Karpas-422 (cell line): ENCODE measurements around the gene B3GALNT2. TPM values are rescaled to one million over a fixed set of nuclear protein-coding genes. Genes with fewer than 3 reads are reported as not detected.

Experiments
- DNase-seq: peaks from one replicate; pipeline ENCODE4 v3.0.0-alpha.2; 2015
- H2AFZ ChIP-seq: fragments of 200-600 bp; sonication (generic); 2 replicates; pipeline ENCODE4 v1.6.1; 2014; ENCODE audit warnings: antibody characterized with exemption, low read length, mixed read lengths
- H3K27ac ChIP-seq: fragments of 200-600 bp; sonication (generic); 2 replicates; pipeline ENCODE4 v1.5.1; 2014; ENCODE audit warnings: mild to moderate bottlenecking, low read length, moderate library complexity
- H3K27me3 ChIP-seq: fragments of 200-600 bp; sonication (generic); 2 replicates; pipeline ENCODE4 v1.6.1; 2014; ENCODE audit warnings: low read length, mixed read lengths
- H3K36me3 ChIP-seq: fragments of 200-600 bp; sonication (generic); 2 replicates; pipeline ENCODE4 v1.6.1; 2014; ENCODE audit warnings: low read length, mixed read lengths; ENCODE audit not compliant: insufficient read depth
- H3K4me1 ChIP-seq: fragments of 200-600 bp; sonication (generic); 2 replicates; pipeline ENCODE4 v1.6.1; 2014; ENCODE audit warnings: mild to moderate bottlenecking, low read length, mixed read lengths
- H3K4me2 ChIP-seq: fragments of 200-600 bp; sonication (generic); 2 replicates; pipeline ENCODE4 v1.6.1; 2014; ENCODE audit warnings: low read length, low read depth, mild to moderate bottlenecking; ENCODE audit not compliant: poor library complexity, severe bottlenecking
- H3K4me3 ChIP-seq: fragments of 200-600 bp; sonication (generic); 2 replicates; pipeline ENCODE4 v1.5.1; 2014; ENCODE audit warnings: mild to moderate bottlenecking, antibody characterized with exemption, low read length, mixed read lengths
- H3K79me2 ChIP-seq: fragments of 200-600 bp; sonication (generic); 2 replicates; pipeline ENCODE4 v1.6.1; 2014; ENCODE audit warnings: mild to moderate bottlenecking, low read length, mixed read lengths
- H3K9ac ChIP-seq: fragments of 200-600 bp; sonication (generic); 2 replicates; pipeline ENCODE4 v1.6.0; 2014; ENCODE audit warnings: low read length
- H3K9me2 ChIP-seq: fragments of 200-600 bp; sonication (generic), shearing (Covaris generic); replicated peaks from 2 replicates; pipeline ENCODE4 v1.6.0; 2014; ENCODE audit warnings: mild to moderate bottlenecking, low read length, moderate library complexity; ENCODE audit not compliant: insufficient read depth
- H3K9me3 ChIP-seq: fragments of 300-700, 200-600 bp; sonication (generic); 2 replicates; pipeline ENCODE4 v1.6.1; 2014; ENCODE audit warnings: low read length, mixed read lengths
- H4K20me1 ChIP-seq: fragments of 200-600 bp; sonication (generic); 2 replicates; pipeline ENCODE4 v1.6.1; 2014; ENCODE audit warnings: mild to moderate bottlenecking, antibody characterized with exemption, low read length, low read depth; ENCODE audit not compliant: insufficient read depth
- total RNA-seq: library from RNA; depleted of rRNA; stranded (reverse); fragments of >200 nt; shearing (Covaris generic); gene quantifications from 2 replicates; pipeline ENCODE4 v1.2.3, GENCODE V29; 2014; ENCODE audit warnings: low replicate concordance

The B3GALNT2 gene
- total RNA-seq, 1 experiment from 2014 or later: 15.4 TPM

DNA sequence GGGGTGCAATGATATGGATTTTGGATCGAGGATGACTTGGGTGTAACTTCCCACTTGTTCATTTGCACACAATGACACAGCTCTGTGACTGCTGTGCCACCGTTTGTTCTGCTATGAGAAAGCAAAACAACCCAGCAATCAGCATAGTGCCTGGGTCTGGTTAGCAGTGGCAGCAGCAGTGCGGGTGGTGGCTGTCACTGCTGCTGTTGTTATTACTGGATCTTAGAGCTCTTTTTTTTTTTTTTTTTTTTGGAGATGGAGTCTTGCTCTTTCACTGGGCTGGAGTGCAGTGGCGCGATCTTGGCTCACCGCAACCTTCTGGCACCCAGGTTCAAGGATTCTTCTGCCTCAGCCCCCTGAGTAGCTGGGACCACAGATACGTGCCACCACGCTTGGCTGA lies 80.2 kb downstream of the B3GALNT2 start:
- DNase-seq: no peak
- peaks cover 22% of the 10 kb centered on the region; the same call in 1 of the 2 replicates for H3K79me2 ChIP-seq
- no peaks in the 10 kb centered on the region for H3K9me3 ChIP-seq
- H3K4me1 ChIP-seq: peaks cover 9% of the 10 kb centered on the region
- no peaks in the 10 kb centered on the region for H3K27me3 ChIP-seq
- H3K4me3 ChIP-seq: no peak overlapping the region
- H2AFZ ChIP-seq: no peak overlapping the region
- no peaks in the 10 kb centered on the region for H3K9me2 ChIP-seq
- H3K27ac ChIP-seq: no peak overlapping the region
- no peaks in the 10 kb centered on the region for H3K36me3 ChIP-seq
- H3K4me2 ChIP-seq: no peak overlapping the region
- no peaks in the 10 kb centered on the region for H4K20me1 ChIP-seq
- no peak overlapping the region for H3K9ac ChIP-seq

DNA sequence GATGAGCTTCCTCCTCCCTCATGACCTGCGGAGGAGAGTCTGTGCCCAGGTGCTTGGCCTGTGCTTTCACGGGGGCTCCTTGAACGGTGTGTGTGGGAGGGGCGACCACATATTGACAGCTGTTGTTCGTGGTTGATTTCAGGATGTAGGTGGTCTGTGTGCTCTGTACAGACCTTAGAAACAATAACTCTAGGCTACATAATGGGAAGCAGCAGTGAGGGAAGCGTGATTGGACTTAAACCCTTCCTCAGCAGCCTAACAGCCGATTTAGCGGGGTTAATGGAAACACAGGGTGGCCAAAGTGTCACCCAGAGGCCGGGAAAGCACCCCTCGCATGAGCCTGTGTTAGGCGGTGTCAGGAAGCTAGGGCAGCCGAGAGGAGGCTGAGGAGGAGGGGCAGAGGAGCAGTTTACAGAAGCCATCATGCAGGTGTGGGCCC lies 81.0 kb downstream of the B3GALNT2 start:
- H3K27me3 ChIP-seq: no peaks in the 10 kb centered on the region
- H3K27ac ChIP-seq: no peak overlapping the region
- H2AFZ ChIP-seq: no peak overlapping the region
- H3K9ac ChIP-seq: no peak overlapping the region
- no peaks in the 10 kb centered on the region for H4K20me1 ChIP-seq
- H3K9me3 ChIP-seq: no peaks in the 10 kb centered on the region
- H3K4me3 ChIP-seq: no peak overlapping the region
- peaks cover 11% of the 10 kb centered on the region for H3K4me1 ChIP-seq
- DNase-seq: no peak
- peaks cover 26% of the 10 kb centered on the region for H3K79me2 ChIP-seq
- no peaks in the 10 kb centered on the region for H3K9me2 ChIP-seq
- no peaks in the 10 kb centered on the region for H3K36me3 ChIP-seq
- H3K4me2 ChIP-seq: no peak overlapping the region

DNA sequence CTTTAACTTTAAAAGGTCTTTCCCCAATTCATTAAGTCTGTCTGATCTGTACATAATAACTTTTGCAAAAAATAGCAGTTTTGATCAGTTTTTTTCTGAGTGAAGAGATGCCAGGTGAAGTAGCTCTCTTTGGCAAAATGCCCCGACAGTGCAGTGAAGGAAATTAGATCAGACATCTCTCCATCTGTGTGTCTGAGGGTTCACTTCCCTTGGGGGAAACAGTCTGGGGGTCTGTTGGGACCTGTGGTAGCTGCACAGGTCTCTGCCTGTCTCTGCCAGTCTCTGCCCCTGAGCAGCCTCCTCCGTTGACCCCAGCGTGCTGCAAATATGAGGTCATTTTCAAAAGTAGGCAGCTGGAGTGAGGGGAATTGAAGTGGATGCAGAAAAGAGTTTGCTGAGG lies 82.5 kb downstream of the B3GALNT2 start:
- H3K9ac ChIP-seq: no peak overlapping the region
- peaks cover 14% of the 10 kb centered on the region for H3K4me1 ChIP-seq
- H2AFZ ChIP-seq: no peak overlapping the region

DNA sequence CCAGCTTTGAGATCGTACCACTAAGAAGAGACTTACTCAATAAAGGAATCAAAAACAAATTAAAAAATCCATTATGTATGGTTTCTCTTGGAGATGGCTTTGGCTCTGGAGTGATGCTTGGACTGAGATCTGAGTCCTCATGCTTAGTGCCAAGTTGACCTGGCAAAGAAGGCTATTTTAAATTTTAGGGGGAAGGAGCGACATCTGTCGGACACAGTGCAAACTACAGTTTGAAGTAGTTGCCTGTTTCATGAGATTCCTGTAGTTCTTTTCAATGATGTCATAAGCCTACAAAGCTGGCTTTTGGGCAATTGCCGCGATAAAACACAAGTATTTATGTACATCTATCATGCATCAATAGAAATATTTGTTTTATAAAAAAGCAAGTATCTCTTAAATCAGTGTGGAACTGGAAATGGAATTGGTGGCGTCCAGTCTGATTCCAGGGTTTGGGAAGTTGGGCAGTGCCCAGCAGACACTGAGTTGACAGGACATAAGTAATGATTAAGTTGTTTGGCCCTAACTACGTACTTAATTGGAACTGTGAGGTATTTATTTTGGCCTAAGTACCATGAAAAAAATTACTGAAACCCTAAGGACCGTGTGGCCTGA lies 87.1 kb downstream of the B3GALNT2 start:
- no peaks in the 10 kb centered on the region for H3K9me3 ChIP-seq
- no peaks in the 10 kb centered on the region for H3K27me3 ChIP-seq
- no peak overlapping the region for H3K9ac ChIP-seq
- H3K4me3 ChIP-seq: no peak overlapping the region
- peak; percentile 88 for DNase-seq
- peaks cover 20% of the 10 kb centered on the region for H3K79me2 ChIP-seq
- H4K20me1 ChIP-seq: no peaks in the 10 kb centered on the region
- H3K27ac ChIP-seq: peak overlapping the region; percentile 74
- H3K4me2 ChIP-seq: peak overlapping the region; percentile 37
- no peaks in the 10 kb centered on the region for H3K36me3 ChIP-seq
- H2AFZ ChIP-seq: no peak overlapping the region
- H3K4me1 ChIP-seq: peaks cover 28% of the 10 kb centered on the region
- no peaks in the 10 kb centered on the region for H3K9me2 ChIP-seq

More for the DNA sequence above, 82.5 kb downstream of the B3GALNT2 start:
- peaks cover 31% of the 10 kb centered on the region for H3K79me2 ChIP-seq
- H3K36me3 ChIP-seq: no peaks in the 10 kb centered on the region
- H3K4me3 ChIP-seq: no peak overlapping the region
- H3K4me2 ChIP-seq: no peak overlapping the region
- no peaks in the 10 kb centered on the region for H4K20me1 ChIP-seq
- no peaks in the 10 kb centered on the region for H3K9me2 ChIP-seq
- peak; percentile 49 for DNase-seq
- H3K27me3 ChIP-seq: no peaks in the 10 kb centered on the region
- H3K9me3 ChIP-seq: no peaks in the 10 kb centered on the region
- peak overlapping the region; percentile 3; the same call in 1 of the 2 replicates for H3K27ac ChIP-seq

DNA sequence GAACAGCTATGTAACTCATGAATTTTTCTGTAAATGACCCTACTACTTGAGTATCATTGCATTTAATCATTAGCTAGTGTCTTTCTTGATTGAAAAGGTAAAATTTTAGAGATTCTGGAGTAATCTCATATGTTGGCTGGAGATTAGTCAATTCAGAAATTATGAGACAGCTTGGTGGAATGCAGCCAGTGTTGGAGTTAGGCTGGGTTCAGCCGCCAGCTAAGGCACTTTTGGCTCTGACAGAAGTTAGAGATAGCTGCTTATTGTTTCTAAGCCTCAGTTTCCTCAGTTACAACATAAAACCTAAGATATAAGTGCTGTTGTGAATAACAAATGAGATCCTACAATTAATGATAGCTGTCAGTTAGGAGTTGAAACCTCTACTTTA lies 87.6 kb downstream of the B3GALNT2 start:
- DNase-seq: no peak
- H3K9ac ChIP-seq: peak overlapping the region; percentile 4; the same call in 1 of the 2 replicates
- peaks cover 24% of the 10 kb centered on the region for H3K4me1 ChIP-seq
- peaks cover 20% of the 10 kb centered on the region for H3K79me2 ChIP-seq
- no peaks in the 10 kb centered on the region for H3K36me3 ChIP-seq
- H3K9me3 ChIP-seq: no peaks in the 10 kb centered on the region
- peak overlapping the region; percentile 37 for H3K4me2 ChIP-seq
- H4K20me1 ChIP-seq: no peaks in the 10 kb centered on the region
- peak overlapping the region; percentile 74 for H3K27ac ChIP-seq
- H3K27me3 ChIP-seq: no peaks in the 10 kb centered on the region
- no peak overlapping the region for H2AFZ ChIP-seq
- no peaks in the 10 kb centered on the region for H3K9me2 ChIP-seq
- no peak overlapping the region for H3K4me3 ChIP-seq

DNA sequence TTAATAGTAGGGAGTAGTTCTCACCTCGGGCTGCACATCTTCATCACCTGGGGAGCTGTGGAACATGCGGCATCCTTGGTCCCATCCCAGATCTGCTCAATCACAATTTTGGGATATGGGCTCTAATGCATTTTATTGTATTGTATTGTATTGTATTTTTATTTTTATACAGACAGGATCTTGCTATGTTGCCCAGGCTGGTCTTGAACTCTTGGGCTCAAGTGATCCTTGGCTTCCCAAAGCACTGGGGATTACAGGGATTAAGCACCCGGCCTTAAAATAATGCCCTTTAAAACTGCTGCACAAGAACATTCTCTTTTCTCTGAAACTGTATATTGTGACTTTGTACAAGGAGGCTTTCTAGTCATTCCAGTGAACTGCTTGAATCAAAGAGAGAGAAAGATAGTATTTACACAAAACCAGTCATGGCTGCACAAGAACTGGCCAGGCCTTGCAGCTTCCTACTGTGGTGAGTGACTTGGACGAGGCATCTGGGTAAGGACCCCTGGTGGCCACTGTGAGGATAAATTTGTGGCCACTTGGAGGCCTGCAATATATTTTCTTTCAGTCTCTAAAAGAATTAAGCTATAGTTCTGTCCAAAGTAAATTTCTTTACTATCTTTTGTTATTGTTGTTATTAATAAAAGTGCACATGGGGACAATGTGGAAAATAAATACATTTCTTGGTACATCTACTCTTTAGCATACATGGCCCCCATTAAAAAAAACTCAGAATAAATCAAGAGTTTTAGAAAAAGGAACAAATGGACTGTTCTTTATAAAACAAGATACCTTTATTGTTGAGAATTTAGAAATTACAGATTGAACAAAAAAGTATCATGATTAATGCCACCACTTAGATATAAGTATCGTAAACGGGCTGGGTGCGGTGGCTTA lies 89.0 kb downstream of the B3GALNT2 start:
- H3K9me2 ChIP-seq: no peaks in the 10 kb centered on the region

DNA sequence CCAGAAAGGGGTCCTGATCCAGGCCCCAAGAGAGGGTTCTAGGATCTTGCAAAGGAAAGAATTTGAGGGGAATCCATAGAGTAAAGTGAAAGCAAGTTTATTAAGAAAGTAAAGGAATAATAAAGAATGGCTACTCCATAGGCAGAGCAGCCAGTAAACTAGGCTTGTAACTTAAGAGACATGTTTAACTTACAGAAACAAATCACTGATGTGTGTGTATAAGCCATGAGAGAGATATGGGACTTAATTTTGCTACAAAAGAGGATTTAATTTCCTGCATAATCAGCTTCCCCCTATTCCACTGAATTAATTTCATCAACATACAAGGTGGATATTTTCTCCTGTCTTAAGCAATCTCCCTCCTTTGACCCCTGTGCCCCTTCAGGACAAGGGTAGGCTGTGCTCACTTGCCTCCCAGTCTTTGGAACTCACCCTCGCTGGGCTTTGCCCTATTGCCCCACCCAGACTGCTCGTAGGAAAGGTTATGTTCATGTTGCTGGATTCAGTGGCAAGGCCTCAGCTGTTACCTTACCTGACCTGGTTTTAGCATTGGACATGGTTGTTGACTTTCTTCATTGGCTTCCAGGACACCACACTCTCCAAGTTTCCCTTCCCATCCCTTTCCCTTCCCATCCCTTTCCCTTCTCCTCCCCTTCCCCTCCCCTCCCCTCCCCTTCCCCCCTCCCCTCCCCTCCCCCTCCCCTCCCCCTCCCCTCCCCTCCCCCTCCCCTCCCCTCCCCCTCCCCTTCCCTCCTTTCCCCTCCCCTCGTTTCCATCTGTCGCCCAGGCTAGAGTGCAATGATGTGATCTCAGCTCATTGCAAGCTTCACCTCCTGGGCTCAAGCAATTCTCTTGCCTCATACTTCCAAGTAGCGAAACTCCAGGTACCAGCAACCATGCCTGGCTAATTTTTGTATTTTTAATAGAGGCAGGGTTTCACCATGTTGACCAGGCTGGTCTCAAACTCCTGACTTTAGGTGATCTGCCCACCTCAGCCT lies 92.5 kb downstream of the B3GALNT2 start:
- no peak overlapping the region for H3K9ac ChIP-seq
- H3K36me3 ChIP-seq: no peaks in the 10 kb centered on the region
- no peak for DNase-seq
- no peaks in the 10 kb centered on the region for H4K20me1 ChIP-seq
- peaks cover 26% of the 10 kb centered on the region for H3K79me2 ChIP-seq
- no peaks in the 10 kb centered on the region for H3K9me2 ChIP-seq
- peaks cover 18% of the 10 kb centered on the region for H3K4me1 ChIP-seq
- no peak overlapping the region for H2AFZ ChIP-seq
- H3K4me3 ChIP-seq: no peak overlapping the region
- H3K27ac ChIP-seq: no peak overlapping the region
- no peaks in the 10 kb centered on the region for H3K9me3 ChIP-seq
- H3K27me3 ChIP-seq: no peaks in the 10 kb centered on the region
- no peak overlapping the region for H3K4me2 ChIP-seq

More for the DNA sequence above, 89.0 kb downstream of the B3GALNT2 start:
- Histone ChIP-seq H4K20me1 (no peaks in the 10 kb centered on the region), H3K4me3 (no peak overlapping the region), H3K79me2 (peaks cover 20% of the 10 kb centered on the region), H3K4me2 (no peak overlapping the region), H2AFZ (no peak overlapping the region), H3K27ac (peak overlapping the region; percentile 28; the same call in 1 of the 2 replicates), H3K9ac (no peak overlapping the region), H3K4me1 (peaks cover 21% of the 10 kb centered on the region), H3K9me3 (no peaks in the 10 kb centered on the region), H3K27me3 (no peaks in the 10 kb centered on the region), H3K36me3 (no peaks in the 10 kb centered on the region)
- DNase-seq: peak; percentile 89
